DOHH2 (cell line): ENCODE results near the gene PPIA.

Experiments
- CTCF ChIP-seq: fragments of 200-600 bp; sonication (generic); IDR thresholded peaks from one replicate; pipeline ENCODE4 v1.5.1; 2014; ENCODE audit warnings: antibody characterized with exemption, mild to moderate bottlenecking, low read depth, low read length; ENCODE audit not compliant: poor library complexity, severe bottlenecking
- EZH2phosphoT487 ChIP-seq: fragments of 200-600 bp; sonication (generic); IDR thresholded peaks from 2 replicates; pipeline ENCODE4 v1.6.1; 2017; ENCODE audit warnings: borderline replicate concordance, mild to moderate bottlenecking, antibody characterized with exemption, low read length, moderate library complexity, mixed read lengths

GRCh38 chr7:44811571-44811970 lies 15.1 kb downstream of the PPIA start:
- TF ChIP-seq CTCF: no peak
- TF ChIP-seq EZH2phosphoT487: no peak
